ENCODE results near the gene IRAK2.

DNA sequence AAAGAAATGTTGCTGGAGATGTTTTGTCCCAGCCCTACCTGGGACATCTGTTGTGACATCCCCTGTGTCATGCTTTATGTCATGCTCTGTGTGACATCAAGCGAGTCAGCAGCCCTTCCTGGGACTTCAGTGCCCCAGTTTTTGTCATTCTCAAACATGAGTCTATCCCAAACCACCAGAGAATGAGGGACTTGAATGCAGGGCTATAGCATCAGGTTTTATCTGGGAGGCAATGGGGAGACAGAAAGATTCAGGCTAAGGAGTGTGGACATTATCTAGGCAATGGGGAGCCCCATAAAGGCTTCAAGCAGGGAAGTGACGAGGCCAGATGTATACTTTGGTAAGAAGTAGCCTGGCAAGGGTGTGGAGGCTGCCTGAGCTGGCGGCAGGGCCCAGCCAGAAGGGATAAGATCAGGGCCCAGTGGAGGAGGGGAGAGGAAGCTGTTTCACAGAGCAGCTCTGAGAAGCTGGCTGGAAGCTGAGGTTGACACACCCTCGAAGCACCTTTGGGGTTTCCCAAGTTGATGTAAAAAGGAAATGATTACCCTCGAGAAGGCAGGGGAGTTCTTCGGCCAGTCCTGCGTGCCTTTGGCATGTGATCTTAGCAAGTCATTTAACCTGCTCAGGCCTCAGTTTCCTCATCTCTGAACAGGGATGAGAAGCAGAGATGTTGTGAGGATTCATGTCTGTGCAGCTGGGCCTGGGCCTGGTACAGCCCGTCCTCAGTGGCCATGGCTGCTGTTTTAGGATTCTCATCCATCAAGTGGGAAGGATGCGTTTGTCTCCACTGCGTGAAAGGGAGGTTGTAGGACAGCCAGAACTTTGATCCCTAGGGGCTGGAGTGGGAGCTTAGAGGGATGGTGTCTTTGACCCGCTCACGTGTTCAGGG, 34.3 kb downstream of the IRAK2 start:
- TF ChIP-seq, protein P1, sequence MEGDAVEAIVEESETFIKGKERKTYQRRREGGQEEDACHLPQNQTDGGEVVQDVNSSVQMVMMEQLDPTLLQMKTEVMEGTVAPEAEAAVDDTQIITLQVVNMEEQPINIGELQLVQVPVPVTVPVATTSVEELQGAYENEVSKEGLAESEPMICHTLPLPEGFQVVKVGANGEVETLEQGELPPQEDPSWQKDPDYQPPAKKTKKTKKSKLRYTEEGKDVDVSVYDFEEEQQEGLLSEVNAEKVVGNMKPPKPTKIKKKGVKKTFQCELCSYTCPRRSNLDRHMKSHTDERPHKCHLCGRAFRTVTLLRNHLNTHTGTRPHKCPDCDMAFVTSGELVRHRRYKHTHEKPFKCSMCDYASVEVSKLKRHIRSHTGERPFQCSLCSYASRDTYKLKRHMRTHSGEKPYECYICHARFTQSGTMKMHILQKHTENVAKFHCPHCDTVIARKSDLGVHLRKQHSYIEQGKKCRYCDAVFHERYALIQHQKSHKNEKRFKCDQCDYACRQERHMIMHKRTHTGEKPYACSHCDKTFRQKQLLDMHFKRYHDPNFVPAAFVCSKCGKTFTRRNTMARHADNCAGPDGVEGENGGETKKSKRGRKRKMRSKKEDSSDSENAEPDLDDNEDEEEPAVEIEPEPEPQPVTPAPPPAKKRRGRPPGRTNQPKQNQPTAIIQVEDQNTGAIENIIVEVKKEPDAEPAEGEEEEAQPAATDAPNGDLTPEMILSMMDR (IDR thresholded peaks at IDR 0.05) = no peak
- no peak for TF ChIP-seq POLR2A (IDR thresholded peaks at IDR 0.05)

Data from lower leg skin (tissue), 3 donors.